HG03060 (cell line): ENCODE data around the gene CCDC188.

Source experiments
- ATAC-seq: cut with Tn5 transposase; IDR thresholded peaks from one replicate; pipeline ENCODE4 v1.9.1; 2021; ENCODE audit warnings: low read depth, moderate number of reproducible peaks; ENCODE audit not compliant: unreplicated experiment

Gene CCDC188

GRCh38 chr22:20136603-20136873, 14.3 kb downstream of the CCDC188 start:
- ATAC-seq, result no peak

GRCh38 chr22:20135806-20136602, 14.9 kb downstream of the CCDC188 start:
- no peak for ATAC-seq

- no peak for ATAC-seq
Observed at GRCh38 chr22:20135265-20135664, 15.6 kb downstream of the CCDC188 start.

GRCh38 chr22:20133930-20134549, 16.8 kb downstream of the CCDC188 start:
- ATAC-seq, result no peak

- ATAC-seq, result no peak
Observed at GRCh38 chr22:20132686-20133246, 18.1 kb downstream of the CCDC188 start.

GRCh38 chr22:20131859-20132685, 18.8 kb downstream of the CCDC188 start:
- ATAC-seq, result no peak

GRCh38 chr22:20131597-20131858, 19.3 kb downstream of the CCDC188 start, which contains the start of gene ZDHHC8:
Gene ZDHHC8, plus strand, starts transcription at chr22:20131804. Its CDS starts 144 bp downstream, at chr22:20131948.
- no peak for ATAC-seq

- ATAC-seq, result no peak
Observed at GRCh38 chr22:20130731-20131596, 19.9 kb downstream of the CCDC188 start.

- ATAC-seq, result no peak
Observed at GRCh38 chr22:20130319-20130718, 20.5 kb downstream of the CCDC188 start.

GRCh38 chr22:20129747-20130014, 21.2 kb downstream of the CCDC188 start:
- no peak for ATAC-seq

- ATAC-seq, result no peak
Observed at GRCh38 chr22:20128902-20129746, 21.7 kb downstream of the CCDC188 start.

- ATAC-seq, result no peak
Observed at GRCh38 chr22:20128619-20128901, 22.3 kb downstream of the CCDC188 start.

GRCh38 chr22:20127869-20128618, 22.8 kb downstream of the CCDC188 start:
- ATAC-seq, result no peak

GRCh38 chr22:20127318-20127868, 23.5 kb downstream of the CCDC188 start:
- no peak for ATAC-seq

GRCh38 chr22:20126284-20127029, 24.4 kb downstream of the CCDC188 start:
- ATAC-seq, result no peak

GRCh38 chr22:20125201-20126174, 25.4 kb downstream of the CCDC188 start:
- no peak for ATAC-seq
